ENCODE measurements around the gene TEX51. TPM values are rescaled to one million over a fixed set of nuclear protein-coding genes. Genes with fewer than 3 reads are reported as not detected.

TEX51 gene
- total and polyA plus RNA-seq, 4 donors = not detected

- no peaks in the 10 kb centered on the region for H3K36me3 ChIP-seq (ENCODE audit: control insufficient read depth, insufficient read depth, low read length)
- no peak overlapping the region for H3K4me3 ChIP-seq (ENCODE audit: low read depth, low read length)
- 27% methylated on average over 3 of the region's 5 CpGs for WGBS (ENCODE audit: insufficient coverage)
- no peaks in the 10 kb centered on the region for H3K9me3 ChIP-seq (ENCODE audit: control insufficient read depth, insufficient read depth, low read length)
- H3K27ac ChIP-seq (ENCODE audit: low read depth, low read length) = no peak overlapping the region
- H3K4me1 ChIP-seq (ENCODE audit: control insufficient read depth, insufficient read depth, low read length) = no peaks in the 10 kb centered on the region
- H3K27me3 ChIP-seq (ENCODE audit: control insufficient read depth, insufficient read depth, low read length) = no peaks in the 10 kb centered on the region
- DNase-seq (ENCODE audit: low read depth in 4 of 6, low spot score in 6 of 6) = peak in 2 of 6 donors; percentile 7 to 36
Measured at GRCh38 chr2:126942427-126943203, 43.9 kb downstream of the TEX51 start.

- no peak overlapping the region for H3K4me3 ChIP-seq (ENCODE audit: low read depth, low read length)
- DNase-seq (ENCODE audit: low read depth in 4 of 6, low spot score in 6 of 6) = no peak
- no peaks in the 10 kb centered on the region for H3K36me3 ChIP-seq (ENCODE audit: control insufficient read depth, insufficient read depth, low read length)
- H3K4me1 ChIP-seq (ENCODE audit: control insufficient read depth, insufficient read depth, low read length) = no peaks in the 10 kb centered on the region
- H3K27ac ChIP-seq (ENCODE audit: low read depth, low read length) = no peak overlapping the region
- H3K9me3 ChIP-seq (ENCODE audit: control insufficient read depth, insufficient read depth, low read length) = no peaks in the 10 kb centered on the region
- WGBS (ENCODE audit: insufficient coverage) = 95% methylated on average over 3 of the region's 4 CpGs
- H3K27me3 ChIP-seq (ENCODE audit: control insufficient read depth, insufficient read depth, low read length) = no peaks in the 10 kb centered on the region
Measured at GRCh38 chr2:126943612-126944348, 45.1 kb downstream of the TEX51 start.

- Histone ChIP-seq H3K4me1 (ENCODE audit: control insufficient read depth, insufficient read depth, low read length) (no peaks in the 10 kb centered on the region), H3K36me3 (ENCODE audit: control insufficient read depth, insufficient read depth, low read length) (no peaks in the 10 kb centered on the region), H3K27me3 (ENCODE audit: control insufficient read depth, insufficient read depth, low read length) (no peaks in the 10 kb centered on the region), H3K27ac (ENCODE audit: low read depth, low read length) (no peak overlapping the region), H3K9me3 (ENCODE audit: control insufficient read depth, insufficient read depth, low read length) (no peaks in the 10 kb centered on the region), H3K4me3 (ENCODE audit: low read depth, low read length) (no peak overlapping the region)
- 46% methylated on average over 4 of the region's 6 CpGs for WGBS (ENCODE audit: insufficient coverage)
- DNase-seq (ENCODE audit: low read depth in 4 of 6, low spot score in 6 of 6) = peak in 1 of 6 donors; percentile 7
Measured at GRCh38 chr2:126945118-126945517, 46.4 kb downstream of the TEX51 start.

- no peaks in the 10 kb centered on the region for H3K27me3 ChIP-seq (ENCODE audit: control insufficient read depth, insufficient read depth, low read length)
- no peak overlapping the region for H3K4me3 ChIP-seq (ENCODE audit: low read depth, low read length)
- no peaks in the 10 kb centered on the region for H3K9me3 ChIP-seq (ENCODE audit: control insufficient read depth, insufficient read depth, low read length)
- no peaks in the 10 kb centered on the region for H3K36me3 ChIP-seq (ENCODE audit: control insufficient read depth, insufficient read depth, low read length)
- no peaks in the 10 kb centered on the region for H3K4me1 ChIP-seq (ENCODE audit: control insufficient read depth, insufficient read depth, low read length)
- WGBS (ENCODE audit: insufficient coverage) = 78% methylated on average over 7 of the region's 7 CpGs
- H3K27ac ChIP-seq (ENCODE audit: low read depth, low read length) = no peak overlapping the region
- DNase-seq (ENCODE audit: low read depth in 4 of 6, low spot score in 6 of 6) = no peak
Measured at GRCh38 chr2:126946318-126947102, 47.8 kb downstream of the TEX51 start.

GRCh38 chr2:126947103-126947429 lies 48.4 kb downstream of the TEX51 start:
- Histone ChIP-seq H3K9me3 (ENCODE audit: control insufficient read depth, insufficient read depth, low read length) (no peaks in the 10 kb centered on the region), H3K27ac (ENCODE audit: low read depth, low read length) (no peak overlapping the region), H3K4me3 (ENCODE audit: low read depth, low read length) (no peak overlapping the region), H3K4me1 (ENCODE audit: control insufficient read depth, insufficient read depth, low read length) (no peaks in the 10 kb centered on the region), H3K27me3 (ENCODE audit: control insufficient read depth, insufficient read depth, low read length) (no peaks in the 10 kb centered on the region), H3K36me3 (ENCODE audit: control insufficient read depth, insufficient read depth, low read length) (no peaks in the 10 kb centered on the region)
- DNase-seq (ENCODE audit: low read depth in 4 of 6, low spot score in 6 of 6) = no peak
- 80% methylated on average over 4 of the region's 6 CpGs for WGBS (ENCODE audit: insufficient coverage)

- DNase-seq (ENCODE audit: low read depth in 4 of 6, low spot score in 6 of 6) = no peak
- Histone ChIP-seq H3K4me3 (ENCODE audit: low read depth, low read length) (no peak overlapping the region), H3K27ac (ENCODE audit: low read depth, low read length) (no peak overlapping the region), H3K9me3 (ENCODE audit: control insufficient read depth, insufficient read depth, low read length) (no peaks in the 10 kb centered on the region), H3K36me3 (ENCODE audit: control insufficient read depth, insufficient read depth, low read length) (no peaks in the 10 kb centered on the region), H3K4me1 (ENCODE audit: control insufficient read depth, insufficient read depth, low read length) (no peaks in the 10 kb centered on the region), H3K27me3 (ENCODE audit: control insufficient read depth, insufficient read depth, low read length) (no peaks in the 10 kb centered on the region)
- 93% methylated on average over 9 of the region's 9 CpGs for WGBS (ENCODE audit: insufficient coverage)
Measured at GRCh38 chr2:126949775-126950174, 51.1 kb downstream of the TEX51 start.

DNA sequence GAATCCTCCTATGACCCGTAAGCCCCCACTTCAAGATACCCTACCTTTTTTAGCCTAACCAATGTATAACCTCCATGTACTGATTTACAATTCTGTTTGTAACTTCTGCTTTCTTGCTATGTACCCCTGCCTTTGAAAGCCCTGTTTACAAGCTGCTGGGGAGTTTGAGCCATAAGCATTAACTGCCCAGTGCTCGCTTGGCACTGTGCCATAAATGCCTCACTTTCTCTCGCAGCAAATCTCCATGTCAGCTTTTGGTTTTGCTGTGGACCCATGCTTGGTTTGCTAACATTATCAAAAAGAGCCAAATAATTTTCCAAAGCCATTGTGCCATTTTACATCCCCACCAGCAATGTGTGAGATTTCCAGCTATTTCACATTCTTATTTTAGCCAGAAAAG lies 51.8 kb downstream of the TEX51 start:
- 71% methylated on average over 3 of the region's 3 CpGs for WGBS (ENCODE audit: insufficient coverage)
- no peak overlapping the region for H3K27ac ChIP-seq (ENCODE audit: low read depth, low read length)
- DNase-seq (ENCODE audit: low read depth in 4 of 6, low spot score in 6 of 6) = no peak
- H3K4me1 ChIP-seq (ENCODE audit: control insufficient read depth, insufficient read depth, low read length) = no peaks in the 10 kb centered on the region
- H3K9me3 ChIP-seq (ENCODE audit: control insufficient read depth, insufficient read depth, low read length) = no peaks in the 10 kb centered on the region
- no peak overlapping the region for H3K4me3 ChIP-seq (ENCODE audit: low read depth, low read length)
- H3K36me3 ChIP-seq (ENCODE audit: control insufficient read depth, insufficient read depth, low read length) = no peaks in the 10 kb centered on the region
- H3K27me3 ChIP-seq (ENCODE audit: control insufficient read depth, insufficient read depth, low read length) = no peaks in the 10 kb centered on the region

Other genes with a start within 250 kb of the TEX51 start
- 100 to 1,000 TPM in 1 of 2 donors, 10 to 100 TPM in 1; 70.2 to 114 TPM for gene GYPC, start 242.7 kb upstream of the TEX51 start, total RNA-seq
- gene GYPC, start 242.7 kb upstream of the TEX51 start, polyA plus RNA-seq (ENCODE audit: insufficient read length in 2 of 2) = 10 to 100 TPM; 20.2 to 31.1 TPM
- gene BIN1, start 208.3 kb downstream of the TEX51 start, total RNA-seq = 100 to 1,000 TPM; 103 to 107 TPM
- gene BIN1, start 208.3 kb downstream of the TEX51 start, polyA plus RNA-seq (ENCODE audit: insufficient read length in 2 of 2) = 100 to 1,000 TPM; 219 to 220 TPM